ENCODE data around the gene CIITA.

CIITA gene

GRCh38 chr16:10833271-10833670 is 43.7 kb upstream of the CIITA start:
- POLR2A ChIA-PET: no interaction called here
- CTCF ChIA-PET: interaction anchor here (1.4 to 1.9 kb wide), 4 partner anchors 8 to 19 kb away, joined by 4 to 5 read pairs (median 4); no protein-coding TSS in a partner anchor
- peaks cover 0 to 17% (median 11%) of the 10 kb centered on the region in 4 experiments for H3K4me1 ChIP-seq (ENCODE audit: control extremely low read depth in 1 of 4, control insufficient read depth in 4 of 4, insufficient read depth in 4 of 4, low read length in 3 of 4)
- no peak for DNase-seq
- 98% methylated on average over 5 of the region's 5 CpGs for WGBS (ENCODE audit: insufficient coverage)
- H3K27me3 ChIP-seq (replicated peaks in 2 of 5; ENCODE audit: control insufficient read depth in 4 of 5, insufficient read depth in 5 of 5, low read length in 4 of 5): no peaks in the 10 kb centered on the region
- no peak overlapping the region for H3K4me3 ChIP-seq (ENCODE audit: control insufficient read depth in 1 of 7, extremely low read depth in 1 of 7, insufficient read depth in 4 of 7, low read depth in 2 of 7, low read length in 6 of 7)
- H3K36me3 ChIP-seq (ENCODE audit: control insufficient read depth in 4 of 4, insufficient read depth in 4 of 4, low read length in 3 of 4): no peaks in the 10 kb centered on the region
- no peak overlapping the region for H3K27ac ChIP-seq (ENCODE audit: insufficient read depth in 1 of 2, low read depth in 1 of 2, low read length in 2 of 2, poor library complexity in 1 of 2, severe bottlenecking in 2 of 2)
- peaks cover 0 to 3% (median 0%) of the 10 kb centered on the region in 5 experiments for H3K9me3 ChIP-seq (ENCODE audit: control extremely low read depth in 1 of 5, control insufficient read depth in 4 of 5, insufficient read depth in 2 of 5, low read depth in 1 of 5, low read length in 4 of 5)

- no peak overlapping the region for H3K4me3 ChIP-seq (ENCODE audit: control insufficient read depth in 1 of 7, extremely low read depth in 1 of 7, insufficient read depth in 4 of 7, low read depth in 2 of 7, low read length in 6 of 7)
- peaks cover 0 to 3% (median 0%) of the 10 kb centered on the region in 5 experiments for H3K9me3 ChIP-seq (ENCODE audit: control extremely low read depth in 1 of 5, control insufficient read depth in 4 of 5, insufficient read depth in 2 of 5, low read depth in 1 of 5, low read length in 4 of 5)
- peaks cover 0 to 8% (median 2%) of the 10 kb centered on the region in 4 experiments for H3K4me1 ChIP-seq (ENCODE audit: control extremely low read depth in 1 of 4, control insufficient read depth in 4 of 4, insufficient read depth in 4 of 4, low read length in 3 of 4)
- no peak for DNase-seq
- ChIA-PET CTCF (interaction anchor here (1.4 to 1.9 kb wide), 3 partner anchors 13 to 18 kb away, joined by 4 to 5 read pairs (median 4); no protein-coding TSS in a partner anchor), POLR2A (no interaction called here)
- no peaks in the 10 kb centered on the region for H3K36me3 ChIP-seq (ENCODE audit: control insufficient read depth in 4 of 4, insufficient read depth in 4 of 4, low read length in 3 of 4)
- H3K27ac ChIP-seq (ENCODE audit: insufficient read depth in 1 of 2, low read depth in 1 of 2, low read length in 2 of 2, poor library complexity in 1 of 2, severe bottlenecking in 2 of 2): no peak overlapping the region
- no peaks in the 10 kb centered on the region for H3K27me3 ChIP-seq (replicated peaks in 2 of 5; ENCODE audit: control insufficient read depth in 4 of 5, insufficient read depth in 5 of 5, low read length in 4 of 5)
- WGBS (ENCODE audit: insufficient coverage): 96% methylated on average over 10 of the region's 10 CpGs
Observed at GRCh38 chr16:10834130-10834529, 42.9 kb upstream of the CIITA start.

- no peak for DNase-seq
- Histone ChIP-seq H3K9me3 (ENCODE audit: control extremely low read depth in 1 of 5, control insufficient read depth in 4 of 5, insufficient read depth in 2 of 5, low read depth in 1 of 5, low read length in 4 of 5) (peaks cover 0 to 3% (median 0%) of the 10 kb centered on the region in 5 experiments), H3K36me3 (ENCODE audit: control insufficient read depth in 4 of 4, insufficient read depth in 4 of 4, low read length in 3 of 4) (no peaks in the 10 kb centered on the region), H3K4me1 (ENCODE audit: control extremely low read depth in 1 of 4, control insufficient read depth in 4 of 4, insufficient read depth in 4 of 4, low read length in 3 of 4) (peaks cover 0 to 4% (median 0%) of the 10 kb centered on the region in 4 experiments), H3K4me3 (ENCODE audit: control insufficient read depth in 1 of 7, extremely low read depth in 1 of 7, insufficient read depth in 4 of 7, low read depth in 2 of 7, low read length in 6 of 7) (no peak overlapping the region), H3K27me3 (replicated peaks in 2 of 5; ENCODE audit: control insufficient read depth in 4 of 5, insufficient read depth in 5 of 5, low read length in 4 of 5) (no peaks in the 10 kb centered on the region), H3K27ac (ENCODE audit: insufficient read depth in 1 of 2, low read depth in 1 of 2, low read length in 2 of 2, poor library complexity in 1 of 2, severe bottlenecking in 2 of 2) (no peak overlapping the region)
- ChIA-PET POLR2A (no interaction called here), CTCF (no interaction called here)
- no CpG with 5 or more reads among the region's 1 CpG for WGBS (ENCODE audit: insufficient coverage)
Observed at GRCh38 chr16:10834766-10835165, 42.2 kb upstream of the CIITA start.

- WGBS (ENCODE audit: insufficient coverage): 94% methylated on average over 4 of the region's 7 CpGs
- Histone ChIP-seq H3K36me3 (ENCODE audit: control insufficient read depth in 4 of 4, insufficient read depth in 4 of 4, low read length in 3 of 4) (no peaks in the 10 kb centered on the region), H3K27ac (ENCODE audit: insufficient read depth in 1 of 2, low read depth in 1 of 2, low read length in 2 of 2, poor library complexity in 1 of 2, severe bottlenecking in 2 of 2) (no peak overlapping the region), H3K9me3 (ENCODE audit: control extremely low read depth in 1 of 5, control insufficient read depth in 4 of 5, insufficient read depth in 2 of 5, low read depth in 1 of 5, low read length in 4 of 5) (peaks cover 0 to 3% (median 0%) of the 10 kb centered on the region in 5 experiments), H3K4me1 (ENCODE audit: control extremely low read depth in 1 of 4, control insufficient read depth in 4 of 4, insufficient read depth in 4 of 4, low read length in 3 of 4) (peaks cover 0 to 2% (median 0%) of the 10 kb centered on the region in 4 experiments), H3K4me3 (ENCODE audit: control insufficient read depth in 1 of 7, extremely low read depth in 1 of 7, insufficient read depth in 4 of 7, low read depth in 2 of 7, low read length in 6 of 7) (no peak overlapping the region), H3K27me3 (replicated peaks in 2 of 5; ENCODE audit: control insufficient read depth in 4 of 5, insufficient read depth in 5 of 5, low read length in 4 of 5) (no peaks in the 10 kb centered on the region)
- POLR2A ChIA-PET: no interaction called here
- CTCF ChIA-PET: no interaction called here
- no peak for DNase-seq
Observed at GRCh38 chr16:10835281-10835931, 41.6 kb upstream of the CIITA start.

GRCh38 chr16:10836174-10836853 is 40.7 kb upstream of the CIITA start:
- CTCF ChIA-PET: interaction anchor here (0.6 kb wide), 1 partner anchor 57 kb away, joined by 3 read pairs; no protein-coding TSS in a partner anchor
- H3K27me3 ChIP-seq (replicated peaks in 2 of 5; ENCODE audit: control insufficient read depth in 4 of 5, insufficient read depth in 5 of 5, low read length in 4 of 5): no peaks in the 10 kb centered on the region

GRCh38 chr16:10838621-10839278 is 38.3 kb upstream of the CIITA start:
- no peaks in the 10 kb centered on the region for H3K36me3 ChIP-seq (ENCODE audit: control insufficient read depth in 4 of 4, insufficient read depth in 4 of 4, low read length in 3 of 4)
- peaks cover 0 to 3% (median 0%) of the 10 kb centered on the region in 5 experiments for H3K9me3 ChIP-seq (ENCODE audit: control extremely low read depth in 1 of 5, control insufficient read depth in 4 of 5, insufficient read depth in 2 of 5, low read depth in 1 of 5, low read length in 4 of 5)
- ChIA-PET CTCF (interaction anchor here (0.6 kb wide), 1 partner anchor 27 kb away, joined by 3 read pairs; no protein-coding TSS in a partner anchor), POLR2A (no interaction called here)
- H3K27ac ChIP-seq (ENCODE audit: insufficient read depth in 1 of 2, low read depth in 1 of 2, low read length in 2 of 2, poor library complexity in 1 of 2, severe bottlenecking in 2 of 2): no peak overlapping the region
- no peaks in the 10 kb centered on the region for H3K27me3 ChIP-seq (replicated peaks in 2 of 5; ENCODE audit: control insufficient read depth in 4 of 5, insufficient read depth in 5 of 5, low read length in 4 of 5)
- H3K4me1 ChIP-seq (ENCODE audit: control extremely low read depth in 1 of 4, control insufficient read depth in 4 of 4, insufficient read depth in 4 of 4, low read length in 3 of 4): peaks cover 0 to 9% (median 3%) of the 10 kb centered on the region in 4 experiments
- 98% methylated on average over 7 of the region's 10 CpGs for WGBS (ENCODE audit: insufficient coverage)
- no peak for DNase-seq
- no peak overlapping the region for H3K4me3 ChIP-seq (ENCODE audit: control insufficient read depth in 1 of 7, extremely low read depth in 1 of 7, insufficient read depth in 4 of 7, low read depth in 2 of 7, low read length in 6 of 7)

More at GRCh38 chr16:10836174-10836853, 40.7 kb upstream of the CIITA start:
- Histone ChIP-seq H3K9me3 (ENCODE audit: control extremely low read depth in 1 of 5, control insufficient read depth in 4 of 5, insufficient read depth in 2 of 5, low read depth in 1 of 5, low read length in 4 of 5) (peaks cover 0 to 3% (median 0%) of the 10 kb centered on the region in 5 experiments), H3K27ac (ENCODE audit: insufficient read depth in 1 of 2, low read depth in 1 of 2, low read length in 2 of 2, poor library complexity in 1 of 2, severe bottlenecking in 2 of 2) (no peak overlapping the region), H3K36me3 (ENCODE audit: control insufficient read depth in 4 of 4, insufficient read depth in 4 of 4, low read length in 3 of 4) (no peaks in the 10 kb centered on the region), H3K4me1 (ENCODE audit: control extremely low read depth in 1 of 4, control insufficient read depth in 4 of 4, insufficient read depth in 4 of 4, low read length in 3 of 4) (peaks cover 0 to 2% (median 0%) of the 10 kb centered on the region in 4 experiments), H3K4me3 (ENCODE audit: control insufficient read depth in 1 of 7, extremely low read depth in 1 of 7, insufficient read depth in 4 of 7, low read depth in 2 of 7, low read length in 6 of 7) (no peak overlapping the region)
- no CpG with 5 or more reads among the region's 1 CpG for WGBS (ENCODE audit: insufficient coverage)
- POLR2A ChIA-PET: no interaction called here
- peak in 1 of 3 donors; percentile 42 for DNase-seq
